A549 (cell line): ENCODE results near the gene CAMK2N2. TPM values are rescaled to one million over a fixed set of nuclear protein-coding genes. Genes with fewer than 3 reads are reported as not detected.
"Not testable (repeated sequence)": the region's sequence is repeated elsewhere in the genome, so short reads cannot be mapped to it uniquely, and the experiment has no call there.

ENCODE experiments used
- ATAC-seq, 2 experiments: fragments of 200-7000 bp in 1 of 2; fragments of >200 bp in 1 of 2; cut with Nextera tagmentation in 1 of 2; cut with Tn5 transposase in 1 of 2; 3 replicates each; pipeline versions ENCODE4 v1.8.0 to v1.9.1; 2018 to 2020; ENCODE audit warnings: mild to moderate bottlenecking in 1 of 2, moderate library complexity in 1 of 2
- CTCF ChIA-PET: fragments of 300-600 bp; sonication (Branson Sonifier 250); formaldehyde crosslinking; extraction: SDS; loops from one replicate; lab custom pipeline; 2021; ENCODE audit warnings: antibody characterized with exemption, inconsistent platforms; lab: Yijun Ruan, JAX
- POLR2A ChIA-PET: fragments of 350-600 bp; formaldehyde crosslinking; extraction: SDS; loops from one replicate; lab custom pipeline; 2021; ENCODE audit warnings: antibody characterized with exemption, inconsistent platforms; lab: Yijun Ruan, JAX
- DNase-seq, 2 experiments: peaks; one replicate each; pipeline versions ENCODE4 v3.0.0 to v3.0.0-alpha.2; 2011 to 2016; ENCODE audit warnings: low read depth in 1 of 2, low spot score in 1 of 2
- FAIRE-seq: peaks from 2 replicates; lab custom pipeline; 2011; peaks lifted over from hg19 to GRCh38; lab: Jason Lieb, UNC
- H3K27ac ChIP-seq, 2 experiments: fragments of >200 bp; sonication (Bioruptor Twin); formaldehyde crosslinking; 3 replicates each; pipeline ENCODE4 v1.5.1; 2016 to 2017
- H3K4me1 ChIP-seq: fragments of >200 bp; sonication (Bioruptor Twin); formaldehyde crosslinking; 3 replicates; pipeline ENCODE4 v1.6.1; 2016
- H3K4me2 ChIP-seq: fragments of >200 bp; sonication (Bioruptor Twin); formaldehyde crosslinking; 3 replicates; pipeline ENCODE4 v1.6.1; 2016
- H3K4me3 ChIP-seq: fragments of >200 bp; sonication (Bioruptor Twin); formaldehyde crosslinking; 3 replicates; pipeline ENCODE4 v1.5.1; 2016
- H3K9me3 ChIP-seq: fragments of >200 bp; sonication (Bioruptor Twin); formaldehyde crosslinking; 3 replicates; pipeline ENCODE4 v1.6.1; 2016
- ATOH8 ChIP-seq: fragments of 250-450 bp; sonication (Bioruptor Pico); IDR thresholded peaks from 2 replicates; pipeline ENCODE4 v1.5.0; 2020; ENCODE audit warnings: low read depth, mild to moderate bottlenecking, moderate library complexity
- CBX2 ChIP-seq: fragments of 200-600 bp; sonication (generic); IDR thresholded peaks from 2 replicates; pipeline ENCODE4 v1.6.1; 2016; ENCODE audit warnings: low read depth, mild to moderate bottlenecking, borderline replicate concordance
- CHD2 ChIP-seq: fragments of 150-350 bp; IDR thresholded peaks from 2 replicates; pipeline ENCODE4 v1.6.1; 2014; ENCODE audit warnings: low read length; ENCODE audit not compliant: partially characterized antibody
- E2F6 ChIP-seq: IDR thresholded peaks from 2 replicates; pipeline ENCODE4 v1.6.1; 2012; ENCODE audit warnings: low read depth, borderline replicate concordance
- GATA3 ChIP-seq: IDR thresholded peaks from 2 replicates; pipeline ENCODE4 v1.6.1; 2012; ENCODE audit warnings: borderline replicate concordance
- HOXB13 ChIP-seq: fragments of 250-450 bp; sonication (Bioruptor Pico); IDR thresholded peaks from 2 replicates; pipeline ENCODE4 v1.5.0; 2020; ENCODE audit warnings: low read depth, mild to moderate bottlenecking, moderate library complexity
- HOXB5 ChIP-seq: fragments of 250-450 bp; sonication (Bioruptor Pico); IDR thresholded peaks from 2 replicates; pipeline ENCODE4 v1.5.0; 2020; ENCODE audit warnings: mild to moderate bottlenecking, moderate library complexity
- MAFK ChIP-seq: fragments of 450-650 bp; IDR thresholded peaks from 2 replicates; pipeline ENCODE4 v1.6.1; 2014; ENCODE audit not compliant: partially characterized antibody
- MAX ChIP-seq: IDR thresholded peaks from 2 replicates; pipeline ENCODE4 v1.6.1; 2012
- RFX5 ChIP-seq: fragments of 450-650 bp; IDR thresholded peaks from 2 replicates; pipeline ENCODE4 v1.7.1; 2014; ENCODE audit warnings: antibody characterized with exemption, mild to moderate bottlenecking, moderate library complexity
- ZC3H11A ChIP-seq: fragments of 450-650 bp; IDR thresholded peaks from 2 replicates; pipeline ENCODE4 v1.6.1; 2014; ENCODE audit warnings: antibody characterized with exemption, mild to moderate bottlenecking
- WGBS: methylation state at CpG from one replicate; pipeline ENCODE4 v1.1.6; 2017; ENCODE audit errors: missing lambda C conversion rate; 5-methylcytosine and 5-hydroxymethylcytosine counted together
- polyA plus RNA-seq, 4 experiments: library from polyadenylated mRNA; depleted of rRNA in 3 of 4; stranded (reverse); fragments of >200 nt; fragmentation: RNase III in 1 of 4; extraction: RNeasy Plus Mini Kit Qiagen cat#74134 plus additional on column Dnase treatment in 1 of 4; gene quantifications; 2 replicates in 3 of 4; 3 replicates in 1 of 4; pipeline ENCODE4 v1.2.3, GENCODE V29; 2011 to 2017

CAMK2N2 gene
- polyA plus RNA-seq, 2 of the 4 experiments (the other 2 are of a cell fraction) = 0.05 to 0.71 TPM

- TF ChIP-seq CBX2 (no peak), ATOH8 (CRISPR knock-in tag) (no peak), ZC3H11A (no peak), E2F6 (no peak)
Observed at GRCh38 chr3:184275381-184275701, 14.0 kb upstream of the CAMK2N2 start (continued).

GRCh38 chr3:184272269-184272668, 10.9 kb upstream of the CAMK2N2 start:
- ATAC-seq (no peak), FAIRE-seq (no peak)

GRCh38 chr3:184267249-184267648, 5.9 kb upstream of the CAMK2N2 start:
- FAIRE-seq, POLR2A ChIA-PET, H3K4me2 ChIP-seq, H3K4me3 ChIP-seq, CTCF ChIA-PET, H3K4me1 ChIP-seq, DNase-seq, H3K27ac ChIP-seq, ATAC-seq, H3K9me3 ChIP-seq: not testable (repeated sequence)
- WGBS = 94% methylated on average over 1 of the region's 1 CpG

More at GRCh38 chr3:184272269-184272668, 10.9 kb upstream of the CAMK2N2 start:
- POLR2A ChIA-PET = interaction anchor here (0.6 kb wide), 1 partner anchor 119 kb away, joined by 8 read pairs; no protein-coding TSS in a partner anchor
- no peaks in the 10 kb centered on the region for H3K9me3 ChIP-seq
- H3K4me1 ChIP-seq = no peaks in the 10 kb centered on the region
- WGBS = 15% methylated on average over 1 of the region's 1 CpG
- H3K4me2 ChIP-seq = no peak overlapping the region
- no peak for DNase-seq
- TF ChIP-seq MAFK = no peak
- TF ChIP-seq, all 56 proteins: peak for 0
- Histone ChIP-seq H3K4me3 (no peak overlapping the region), H3K27ac (no peak overlapping the region)
- CTCF ChIA-PET = interaction anchor here (0.6 to 1.6 kb wide), 3 partner anchors 17 to 377 kb away, joined by 3 to 7 read pairs (median 3); no protein-coding TSS in a partner anchor

- TF ChIP-seq GATA3 = no peak
- TF ChIP-seq RFX5 = no peak
- TF ChIP-seq CHD2 = no peak
- TF ChIP-seq HOXB5 (CRISPR knock-in tag) = no peak
- ChIA-PET CTCF (interaction anchor here (5.5 kb wide), 1 partner anchor 13 kb away, joined by 27 read pairs; the partner anchor contains the start of gene EEF1AKMT4), POLR2A (interaction anchor here (0.7 kb wide), 1 partner anchor 1233 kb away, joined by 8 read pairs; no protein-coding TSS in a partner anchor)
- Histone ChIP-seq H3K4me1 (peaks cover 13% of the 10 kb centered on the region; the same call in 1 of the 3 replicates), H3K9me3 (no peaks in the 10 kb centered on the region), H3K27ac (no peak overlapping the region), H3K4me2 (peak overlapping the region; percentile 99; the same call in 1 of the 3 replicates), H3K4me3 (no peak overlapping the region)
- FAIRE-seq (no peak), DNase-seq (no peak), ATAC-seq (no peak)
- WGBS = 77% methylated on average over 11 of the region's 15 CpGs
Observed at GRCh38 chr3:184262764-184263179, 1.4 kb upstream of the CAMK2N2 start.

- POLR2A ChIA-PET = no interaction called here
- 6% methylated on average over 26 of the region's 66 CpGs for WGBS
- ATAC-seq (peak; percentile 35 to 77; a peak in 5 of 6 replicates), FAIRE-seq (no peak), DNase-seq (peak in 1 of 2 experiments; percentile 49)
- peak overlapping the region; percentile 53 for H3K4me3 ChIP-seq
- peak overlapping the region; percentile 51 to 80; a peak in 4 of 6 replicates for H3K27ac ChIP-seq
- 0 out of 2 replicates have a peak, but pooled peaks have one; percentile 3 for TF ChIP-seq MAX
- TF ChIP-seq HOXB13 (CRISPR knock-in tag) = no peak
- no peaks in the 10 kb centered on the region for H3K9me3 ChIP-seq
- peak overlapping the region; percentile 99 for H3K4me2 ChIP-seq
- CTCF ChIA-PET = interaction anchor here (0.9 to 5.5 kb wide), 3 partner anchors 12 to 27 kb away, joined by 3 to 27 read pairs (median 3); partner anchors contain the start of gene EEF1AKMT4
- H3K4me1 ChIP-seq = peaks cover 13% of the 10 kb centered on the region; the same call in 1 of the 3 replicates
Observed at GRCh38 chr3:184261854-184262763, 756 bp upstream of the CAMK2N2 start.
